ENCODE data around the gene CCR6. TPM values are rescaled to one million over a fixed set of nuclear protein-coding genes. Genes with fewer than 3 reads are reported as not detected.

The CCR6 gene
- total and polyA plus RNA-seq, 2 of the 8 experiments (the other 6 are each of a cell fraction or from before 2014, with no cell fraction given), result 0.06 TPM; not detected in 1

DNA sequence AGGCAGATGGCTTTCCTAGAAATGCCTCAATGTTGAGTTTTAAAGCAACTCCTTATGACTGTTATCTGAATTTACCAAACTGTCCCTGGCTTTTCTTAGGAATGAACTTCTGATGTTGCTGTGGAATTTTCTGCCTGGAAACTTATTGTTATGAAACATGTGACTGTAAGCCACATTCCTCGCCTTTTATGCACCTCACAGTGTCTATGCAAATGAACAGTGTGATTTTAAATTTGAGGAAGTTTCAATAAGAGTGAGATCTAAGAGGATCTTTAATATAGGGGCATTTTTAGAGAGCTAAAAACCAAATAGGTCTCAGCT is 2.4 kb upstream of the CCR6 start:
- H2BK5ac ChIP-seq (ENCODE audit: low read depth, low read length), result no peak overlapping the region
- ChIA-PET POLR2A (ENCODE audit: partially characterized antibody) (no interaction called here), CTCF (ENCODE audit: partially characterized antibody) (interaction anchor here (1.1 kb wide), 1 partner anchor 569 kb away, joined by 3 read pairs; no protein-coding TSS in a partner anchor)
- TF ChIP-seq NANOG (IDR thresholded peaks at IDR 0.05; ENCODE audit: insufficient read depth, low read depth, low read length, poor library complexity, severe bottlenecking) (no peak), RAD21 (IDR thresholded peaks at IDR 0.05 in 1 of 2, conservative IDR thresholded peaks at IDR 0.05 in 1 of 2; ENCODE audit: low read depth in 2 of 2, low read length in 2 of 2) (no peak), CHD1 (IDR thresholded peaks at IDR 0.05; ENCODE audit: low read depth, low read length) (no peak)
- H3K18ac ChIP-seq (ENCODE audit: extremely low read depth, low read length), result no peak overlapping the region
- peaks cover 0 to 6% of the 10 kb centered on the region in 2 experiments; a peak in 1 of 4 replicates for H3K9me3 ChIP-seq (ENCODE audit: insufficient read depth in 2 of 2, low read depth in 1 of 2, low read length in 1 of 2)
- H3K4me2 ChIP-seq (ENCODE audit: insufficient read depth in 1 of 2, low read depth in 2 of 2, low read length in 2 of 2), result no peak overlapping the region
- no peak overlapping the region for H3K14ac ChIP-seq (ENCODE audit: insufficient read length)
- no peak for FAIRE-seq
- no peaks in the 10 kb centered on the region for H3K27me3 ChIP-seq (replicated peaks in 1 of 4; ENCODE audit: control insufficient read depth in 3 of 4, extremely low read depth in 1 of 4, insufficient read depth in 3 of 4, low read length in 3 of 4)
- H3K23me2 ChIP-seq (ENCODE audit: low read depth, low read length), result no peaks in the 10 kb centered on the region
- H2BK15ac ChIP-seq (ENCODE audit: low read length), result no peak overlapping the region
- H3K4me3 ChIP-seq (ENCODE audit: extremely low read depth in 1 of 4, insufficient read depth in 2 of 4, low read depth in 3 of 4, low read length in 4 of 4), result no peak overlapping the region
- no peak overlapping the region for H4K5ac ChIP-seq (ENCODE audit: insufficient read length, low read depth, low read length)
- no peak overlapping the region for H3K23ac ChIP-seq (ENCODE audit: insufficient read length)
- H2BK12ac ChIP-seq (ENCODE audit: low read depth, low read length), result no peak overlapping the region
- no peaks in the 10 kb centered on the region for H4K20me1 ChIP-seq (replicated peaks in 1 of 2; ENCODE audit: control insufficient read depth in 1 of 2, insufficient read depth in 2 of 2, low read length in 2 of 2)
- H4K8ac ChIP-seq (ENCODE audit: extremely low read depth, insufficient read depth, low read length), result no peak overlapping the region
- no peak for DNase-seq (ENCODE audit: low read depth in 1 of 2, low spot score in 2 of 2)
- no peak overlapping the region for H3K9ac ChIP-seq (replicated peaks in 1 of 4; ENCODE audit: extremely low read depth in 1 of 4, low read depth in 3 of 4, low read length in 3 of 4)
- H2AK5ac ChIP-seq (ENCODE audit: low read depth, low read length), result no peak overlapping the region
- H2BK20ac ChIP-seq (ENCODE audit: low read length), result no peak overlapping the region
- H3K4ac ChIP-seq (replicated peaks; ENCODE audit: insufficient read length, low read depth, low read length), result no peak overlapping the region
- H4K91ac ChIP-seq (replicated peaks; ENCODE audit: insufficient read length, low read length), result no peak overlapping the region
- no peaks in the 10 kb centered on the region for H3K79me1 ChIP-seq (ENCODE audit: low read depth, low read length)
- H2AFZ ChIP-seq (ENCODE audit: low read length), result no peak overlapping the region
- no peaks in the 10 kb centered on the region for H3K79me2 ChIP-seq (ENCODE audit: control insufficient read depth in 1 of 2, insufficient read depth in 2 of 2, low read length in 2 of 2)
- no peak overlapping the region for H2BK120ac ChIP-seq (replicated peaks; ENCODE audit: low read depth, low read length)
- H3K36me3 ChIP-seq (ENCODE audit: control insufficient read depth in 2 of 4, insufficient read depth in 4 of 4, low read length in 3 of 4), result no peaks in the 10 kb centered on the region
- H3K4me1 ChIP-seq (replicated peaks in 1 of 4; ENCODE audit: control insufficient read depth in 3 of 4, insufficient read depth in 4 of 4, low read length in 3 of 4), result peaks cover 0 to 5% (median 0%) of the 10 kb centered on the region in 4 experiments; a peak in 3 of 7 replicates
- WGBS, 2 experiments (ENCODE audit: extremely low coverage in 1 of 2, insufficient coverage in 1 of 2, insufficient read length in 1 of 2, insufficient replicate concordance in 2 of 2, low coverage in 1 of 2, low lambda C conversion rate in 2 of 2, missing lambda C conversion rate in 1 of 2), result 100% methylated on average over 1 of the region's 1 CpG; no CpG with 5 or more reads in 1 of the 2 experiments
- H3K27ac ChIP-seq (ENCODE audit: low read depth, low read length), result no peak overlapping the region
- H3K56ac ChIP-seq (replicated peaks; ENCODE audit: insufficient read length, low read depth, low read length), result no peak overlapping the region

All from H1 (cell line).